ENCODE measurements around the gene RAE1.

RAE1 gene

DNA sequence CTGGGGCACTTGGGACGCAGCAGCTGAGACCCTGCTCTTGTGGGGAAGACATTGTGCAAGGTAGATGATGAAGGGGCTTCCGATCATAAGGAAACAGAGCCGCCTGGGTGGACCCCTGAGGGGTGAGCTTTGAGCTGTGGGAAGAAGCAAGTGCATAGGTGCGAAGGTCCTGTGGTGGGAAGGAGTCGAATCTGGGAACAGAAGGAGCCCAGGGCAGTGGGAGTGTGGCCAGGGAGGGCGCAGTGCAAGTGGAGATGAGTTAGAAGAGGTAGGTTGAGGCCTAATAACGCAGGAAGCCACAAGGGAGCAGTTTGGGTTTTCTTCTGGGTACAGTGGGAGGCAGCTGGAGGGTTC is 50.5 kb downstream of the RAE1 start:
- DNase-seq: no peak

DNA sequence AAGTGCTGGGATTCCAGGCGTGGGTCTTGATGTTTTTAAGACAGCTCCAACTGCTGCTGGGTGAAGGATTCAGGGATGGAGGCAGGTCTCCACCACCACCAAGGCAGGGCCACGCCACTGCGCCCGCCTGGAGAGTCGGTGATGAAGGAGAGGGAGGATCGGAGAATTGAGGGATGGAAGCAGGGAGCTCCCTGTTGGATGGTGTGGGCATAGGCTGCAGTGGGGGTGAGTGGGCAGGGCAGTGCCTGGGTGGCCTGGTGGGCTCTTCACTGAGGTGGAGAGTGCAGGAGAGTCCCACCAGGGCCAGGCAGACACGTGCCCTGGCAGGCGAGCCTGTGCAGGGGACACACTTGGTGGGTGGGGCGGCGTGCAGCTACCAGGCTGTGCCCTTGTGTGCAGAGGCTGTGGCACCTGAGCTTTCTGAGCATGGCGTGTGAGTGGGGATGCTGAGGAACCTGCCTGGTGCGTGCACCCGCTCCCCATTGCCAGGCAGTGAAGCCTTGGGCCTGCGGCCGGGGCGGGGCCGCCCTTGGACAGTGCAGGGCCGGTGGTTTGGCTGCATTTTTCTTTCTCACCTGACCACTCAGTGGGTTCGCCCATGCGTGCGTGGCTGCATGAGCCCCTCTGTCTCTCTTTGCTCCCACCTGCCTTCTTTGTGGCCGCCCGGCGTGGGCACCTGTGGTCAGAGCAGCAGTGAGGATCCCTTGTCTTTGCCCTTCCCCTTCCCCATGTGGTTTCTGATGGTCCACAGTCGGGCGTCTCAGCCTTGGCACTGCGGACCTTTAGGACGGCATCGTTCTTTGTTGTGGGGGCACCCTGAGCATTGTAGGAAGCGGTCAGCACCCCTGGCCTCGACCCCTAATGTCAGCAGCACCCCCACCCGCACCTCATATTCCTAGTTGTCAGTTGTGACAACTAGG is 51.4 kb downstream of the RAE1 start:
- no peak for DNase-seq

DNA sequence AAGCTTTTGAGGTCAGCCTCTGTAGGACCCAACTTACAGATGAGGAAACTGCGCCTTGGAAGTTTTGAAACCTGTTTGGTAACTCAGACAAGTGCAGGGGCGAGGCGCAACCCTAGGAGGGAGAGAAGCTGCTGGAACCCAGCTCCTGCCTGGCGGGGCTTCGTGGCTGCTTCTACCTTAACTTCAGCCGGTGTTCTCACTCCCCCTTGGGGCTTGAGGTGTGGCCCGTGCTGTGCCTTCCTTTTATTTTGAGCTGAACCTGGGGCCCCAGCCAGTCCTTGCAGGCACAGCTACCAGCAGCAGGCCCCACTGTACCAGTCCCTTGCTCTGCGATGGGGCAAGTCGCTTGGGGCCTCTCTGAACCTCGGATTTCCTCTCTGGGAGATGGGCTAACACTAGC is 52.2 kb downstream of the RAE1 start:
- DNase-seq: no peak

DNA sequence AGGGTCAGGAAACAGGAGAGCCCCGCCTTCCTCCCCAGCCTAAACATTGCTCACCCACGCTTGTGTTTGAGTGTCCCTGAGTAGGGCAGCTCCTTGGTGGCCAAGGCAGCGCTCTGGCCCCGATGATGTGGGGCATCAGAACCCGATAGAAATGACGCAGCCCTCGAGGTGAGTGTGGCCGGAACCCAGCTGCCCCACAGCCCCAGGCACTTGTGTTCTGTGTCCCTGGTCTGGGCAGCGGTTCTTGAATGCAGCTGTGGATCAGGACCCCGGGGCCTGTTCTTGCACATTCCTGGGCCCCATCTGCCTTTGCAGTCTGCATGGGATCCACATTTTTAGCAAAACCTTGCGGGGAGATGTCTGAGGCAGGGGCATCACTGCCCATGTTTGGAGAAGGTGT is 53.0 kb downstream of the RAE1 start:
- no peak for DNase-seq

DNA sequence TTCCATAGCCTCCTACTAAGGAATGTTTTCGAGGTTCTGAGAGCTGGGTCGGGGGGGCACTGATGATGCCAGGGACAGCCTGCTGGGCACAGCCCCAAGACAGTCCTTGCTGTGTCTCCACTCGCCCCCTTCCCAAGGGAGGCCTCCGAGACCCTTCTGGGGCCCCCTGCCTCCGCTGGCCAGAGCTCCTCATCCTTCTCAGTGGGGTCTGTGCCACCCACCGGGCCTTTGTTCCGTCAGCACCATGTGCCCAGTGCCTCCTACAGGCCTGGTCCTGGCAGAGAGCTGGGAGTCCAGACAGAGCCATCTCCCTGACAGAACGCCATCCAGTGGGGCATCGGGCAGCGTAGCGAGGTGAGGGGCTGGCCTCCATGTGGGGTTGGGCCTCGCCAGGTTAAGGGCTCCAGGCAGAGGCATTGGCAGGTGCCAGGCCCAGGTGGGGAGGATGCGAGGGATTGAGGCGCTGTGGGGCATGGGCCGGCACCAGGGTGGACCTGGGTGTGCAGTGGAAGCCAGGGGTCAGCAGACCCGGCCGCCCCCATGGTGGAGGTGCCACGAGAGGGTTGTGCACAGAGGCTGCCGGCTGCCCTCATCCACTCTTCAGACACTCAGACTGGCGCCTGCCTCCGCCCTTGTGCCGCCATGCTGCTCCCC is 53.5 kb downstream of the RAE1 start:
- DNase-seq: no peak

DNA sequence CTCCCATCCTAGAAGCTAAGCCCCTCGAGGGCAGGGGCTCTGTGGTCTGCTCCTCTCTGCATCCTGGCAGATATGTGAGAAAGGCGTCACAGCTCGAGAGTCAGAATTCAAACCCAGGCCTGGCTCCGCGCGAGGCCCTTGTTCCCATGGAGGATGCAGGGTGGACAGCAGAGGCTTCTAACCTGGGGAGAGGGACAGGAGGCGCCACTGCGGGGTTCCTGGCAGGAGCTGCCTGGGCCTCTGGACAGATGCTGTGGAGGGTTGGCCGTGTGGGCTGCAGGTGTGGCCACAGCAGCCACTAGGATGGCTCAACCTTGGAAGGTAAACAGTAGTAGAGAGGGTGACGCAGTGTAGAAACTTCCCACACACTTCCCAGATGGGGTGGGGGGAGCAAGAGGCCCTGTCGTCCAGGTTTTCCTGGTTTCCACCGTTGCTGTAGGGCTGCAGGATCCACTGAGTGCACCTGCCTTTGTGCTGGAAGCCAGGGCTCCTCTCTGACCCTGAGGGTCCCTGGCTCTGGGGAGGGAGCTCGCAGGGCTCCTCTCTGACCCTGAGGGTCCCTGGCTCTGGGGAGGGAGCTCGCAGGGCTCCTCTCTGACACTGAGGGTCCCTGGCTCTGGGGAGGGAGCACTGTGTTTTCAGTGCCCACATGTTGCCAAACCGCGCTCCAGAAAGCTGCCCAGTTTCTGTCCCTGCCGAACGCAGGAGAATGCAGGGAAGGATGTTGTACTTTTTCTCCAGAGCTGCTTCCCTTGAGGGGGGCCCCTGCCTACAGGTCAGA is 54.4 kb downstream of the RAE1 start:
- no peak for DNase-seq

DNA sequence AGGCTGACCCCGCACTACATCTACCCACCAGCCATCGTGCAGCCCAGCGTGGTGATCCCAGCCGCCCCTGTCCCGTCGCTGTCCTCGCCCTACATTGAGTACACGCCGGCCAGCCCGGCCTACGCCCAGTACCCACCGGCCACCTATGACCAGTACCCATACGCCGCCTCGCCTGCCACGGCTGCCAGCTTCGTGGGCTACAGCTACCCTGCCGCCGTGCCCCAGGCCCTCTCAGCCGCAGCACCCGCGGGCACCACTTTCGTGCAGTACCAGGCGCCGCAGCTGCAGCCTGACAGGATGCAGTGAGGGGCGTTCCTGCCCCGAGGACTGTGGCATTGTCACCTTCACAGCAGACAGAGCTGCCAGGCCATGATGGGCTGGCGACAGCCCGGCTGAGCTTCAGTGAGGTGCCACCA is 56.5 kb downstream of the RAE1 start:
- DNase-seq: no peak

DNA sequence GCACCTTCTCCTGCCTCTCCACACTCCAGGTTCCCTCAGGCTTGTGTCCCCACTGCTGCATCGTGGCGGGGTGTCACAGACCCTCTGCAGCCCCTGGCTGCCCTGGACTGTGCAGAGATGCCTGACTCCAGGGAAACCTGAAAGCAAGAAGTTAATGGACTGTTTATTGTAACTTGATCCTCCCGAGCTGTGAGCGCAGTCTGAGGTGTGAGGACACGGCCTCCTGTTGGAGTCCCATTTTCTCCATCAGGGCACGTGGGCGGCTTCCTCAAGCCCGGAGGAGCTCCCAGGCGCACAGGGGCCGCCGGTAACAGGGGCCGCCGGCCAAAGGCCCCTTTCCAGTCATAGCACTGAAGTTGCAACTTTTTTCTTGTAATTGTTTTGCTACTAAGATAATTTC is 57.1 kb downstream of the RAE1 start:
- no peak for DNase-seq

DNA sequence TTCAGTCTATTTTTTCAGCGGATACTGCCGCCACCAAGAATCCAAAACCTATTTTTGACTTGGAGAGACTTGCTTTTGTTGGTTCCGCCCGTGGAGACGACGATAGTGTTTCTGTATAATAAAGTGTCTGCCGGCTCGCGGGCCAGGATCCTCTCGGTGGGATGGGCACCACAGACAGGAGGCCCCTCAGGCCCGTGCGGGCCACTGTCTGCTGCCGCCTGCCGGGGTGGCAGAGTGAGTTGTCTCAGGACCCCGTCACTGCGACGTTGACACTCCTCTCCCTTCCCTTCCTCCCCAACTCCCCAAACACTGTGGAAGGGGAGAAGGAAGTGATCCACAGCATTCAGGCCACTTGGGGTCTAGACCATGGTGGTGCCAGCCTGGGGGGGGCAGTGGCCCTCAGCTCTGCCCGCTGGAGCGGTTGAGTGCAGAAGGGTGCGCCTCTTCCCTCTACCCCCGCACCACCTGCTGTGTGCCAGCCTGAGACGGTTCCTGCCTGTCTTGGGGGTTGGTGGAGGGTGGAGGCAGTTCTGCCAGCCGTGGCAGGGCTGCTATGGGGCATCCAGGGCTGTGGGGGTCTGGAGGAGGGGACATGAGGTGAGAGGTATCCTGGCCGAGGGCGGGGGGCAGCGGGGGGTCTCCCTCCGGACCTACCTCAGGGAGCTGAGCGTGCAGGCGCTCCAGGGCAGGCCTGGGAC is 57.6 kb downstream of the RAE1 start:
- no peak for DNase-seq

DNA sequence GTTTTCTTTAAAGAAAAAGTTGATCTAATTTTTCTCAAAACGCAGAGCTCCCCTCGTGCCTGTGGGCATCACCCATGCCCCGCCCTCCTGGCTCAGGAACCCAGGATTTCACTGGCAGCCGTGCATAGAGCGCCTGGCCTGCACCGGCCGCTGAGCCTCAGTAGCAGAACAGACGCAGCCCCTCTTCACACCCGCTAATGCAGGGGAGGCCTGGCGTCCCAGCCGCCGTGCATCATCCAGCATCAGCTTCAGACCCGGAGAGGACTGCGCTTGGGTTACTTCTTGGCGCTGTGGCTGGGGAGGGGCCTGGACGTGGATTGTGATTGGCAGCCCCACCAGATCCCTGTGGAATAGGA is 58.2 kb downstream of the RAE1 start:
- DNase-seq: no peak

DNA sequence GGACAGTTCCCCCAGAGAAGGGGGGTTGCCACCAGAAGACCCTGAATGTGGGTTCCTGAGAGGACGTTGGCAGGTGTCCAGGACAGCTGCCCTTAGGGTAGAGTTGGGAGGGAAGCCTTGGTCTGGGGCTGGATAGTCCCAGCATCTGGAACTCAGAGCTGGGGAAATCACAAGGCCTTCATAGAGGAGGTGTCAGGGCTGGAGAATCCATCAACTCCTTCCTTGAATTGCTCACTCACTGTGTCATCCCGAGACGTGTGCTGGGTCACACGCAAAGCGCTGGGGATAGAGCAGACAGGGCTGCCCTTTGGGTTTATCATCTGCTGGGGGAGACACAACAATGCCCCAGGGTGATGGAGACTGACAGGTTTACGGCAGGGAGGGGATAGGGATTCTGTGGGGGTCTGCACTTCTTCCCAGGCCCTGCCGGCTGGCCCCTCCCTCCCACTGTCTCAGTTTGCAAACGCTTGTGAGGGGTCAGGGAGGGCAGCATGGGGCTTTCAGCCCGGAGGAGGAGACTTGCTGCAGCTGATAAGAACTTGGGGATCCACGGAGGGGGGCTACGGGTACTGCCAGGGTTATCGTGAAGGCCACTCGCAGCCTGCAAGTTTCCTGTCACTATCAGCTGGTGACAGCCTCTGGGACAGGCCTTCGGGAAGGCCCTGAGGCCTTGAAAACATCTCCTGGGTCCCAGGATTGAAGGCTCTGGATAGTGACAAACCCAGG is 58.8 kb downstream of the RAE1 start:
- DNase-seq: no peak

DNA sequence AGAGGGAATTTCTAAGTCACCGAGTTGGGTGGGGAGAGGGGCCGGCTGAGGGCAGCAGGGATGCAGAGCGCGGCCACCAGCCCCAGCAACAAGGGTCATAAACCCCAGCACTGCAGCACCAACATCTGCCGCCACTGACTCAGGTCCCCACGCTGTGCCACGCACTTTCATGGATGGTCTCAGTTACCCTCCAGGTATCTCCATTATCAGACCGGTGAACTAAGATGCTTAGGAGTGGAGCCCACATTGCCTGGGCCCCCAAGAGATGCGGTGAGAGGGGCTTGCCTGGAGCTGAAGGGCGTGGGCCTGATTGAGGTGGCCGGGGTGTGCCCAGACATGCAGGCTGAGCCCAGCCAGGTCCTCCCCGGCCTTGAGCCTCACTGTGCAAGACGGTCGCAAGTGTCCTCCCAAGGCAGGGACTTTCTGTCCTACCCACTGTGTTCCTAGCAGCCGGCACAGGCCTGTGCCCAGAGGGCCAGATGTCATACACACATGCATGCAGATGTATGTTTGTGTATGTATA is 59.4 kb downstream of the RAE1 start:
- DNase-seq: no peak

DNA sequence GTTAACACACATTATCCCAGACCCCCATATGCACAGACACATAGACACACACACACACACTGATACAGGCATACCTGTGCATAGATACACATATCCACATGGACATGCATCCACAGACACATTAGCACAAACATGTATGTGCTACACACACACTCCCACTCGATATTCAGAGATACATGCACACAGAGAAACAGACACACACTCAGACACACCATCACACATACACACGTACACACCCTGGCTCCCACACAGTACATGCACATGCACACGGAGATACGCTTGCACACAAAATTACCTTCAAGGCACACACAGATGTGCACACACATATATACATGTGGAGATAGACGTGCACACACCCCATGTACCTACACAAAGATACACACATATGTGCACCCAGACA is 59.9 kb downstream of the RAE1 start:
- DNase-seq: no peak

DNA sequence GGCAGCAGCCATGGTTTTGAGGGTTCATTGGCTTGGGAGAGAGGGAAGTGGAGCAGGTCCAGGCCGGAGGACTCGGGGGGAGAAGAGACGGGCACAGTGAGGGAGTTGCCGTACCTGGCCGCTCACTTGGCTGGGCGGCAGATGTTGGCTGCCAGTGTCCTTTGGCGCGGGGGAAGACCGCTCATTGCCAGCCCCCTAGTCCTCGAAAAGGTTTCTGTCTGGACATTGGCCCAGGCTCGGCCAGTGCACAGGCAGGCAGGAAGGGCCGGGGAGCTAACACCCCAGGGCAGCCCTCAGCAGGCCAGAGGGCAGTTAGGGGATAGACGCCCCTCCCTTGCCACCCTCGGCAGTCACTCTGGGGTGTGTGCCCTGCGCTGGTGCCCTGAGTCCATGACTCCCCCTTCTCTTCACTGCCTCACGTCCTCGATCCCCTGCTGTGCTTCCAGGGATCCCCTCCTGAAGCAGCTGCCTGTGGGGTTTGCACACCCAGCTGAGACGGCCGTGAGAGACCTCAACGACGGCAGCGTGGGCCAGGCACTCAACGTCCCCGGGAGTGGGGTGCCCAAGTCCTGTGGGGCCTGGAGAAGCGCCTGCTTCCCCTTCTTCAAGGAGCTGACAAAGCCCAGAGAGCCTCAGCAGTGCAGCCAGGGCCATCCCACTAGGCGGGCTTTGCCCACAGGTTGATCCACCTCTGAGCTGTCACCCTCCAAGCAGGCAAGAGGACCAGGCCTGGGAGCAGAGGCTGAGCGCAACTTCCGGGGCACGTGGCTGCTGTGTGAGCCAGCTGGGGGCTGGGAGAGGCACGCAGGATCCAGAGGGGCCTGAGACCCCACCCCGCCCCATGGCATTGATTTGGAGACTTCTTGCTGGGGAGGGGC is 60.6 kb downstream of the RAE1 start:
- no peak for DNase-seq

DNA sequence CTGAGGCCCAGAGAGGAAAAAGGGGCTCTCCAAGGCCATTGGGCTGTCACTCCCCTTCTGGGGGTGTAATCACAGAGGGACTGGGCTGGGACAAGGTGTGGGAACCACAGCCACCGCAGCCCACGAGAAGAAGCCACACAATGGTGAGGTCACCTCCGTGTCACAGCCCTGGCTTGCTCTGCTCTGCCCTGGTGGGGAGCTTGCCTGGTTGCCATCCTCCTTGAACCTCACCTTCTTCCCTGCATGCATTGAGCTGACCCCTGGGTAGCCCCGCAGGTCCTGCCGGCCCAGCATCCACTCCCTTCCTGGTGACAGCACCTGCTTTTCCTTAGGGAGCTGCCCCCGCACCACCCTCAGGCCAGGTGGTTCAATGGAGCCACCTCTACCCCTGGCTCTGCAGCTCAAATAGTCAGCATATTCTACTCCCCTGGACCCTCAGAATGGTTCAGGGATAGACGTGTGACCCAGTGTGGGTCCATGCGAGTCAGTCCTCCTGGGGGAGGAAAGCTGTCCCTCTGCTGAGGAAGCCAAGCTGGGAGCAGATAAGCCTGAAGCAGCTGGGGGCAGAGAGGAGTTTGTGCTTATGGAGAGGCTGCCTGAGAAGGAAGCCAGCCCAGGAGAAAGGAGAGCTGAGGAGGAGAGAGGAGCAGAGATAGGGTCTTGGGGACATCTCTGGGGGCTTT is 61.4 kb downstream of the RAE1 start:
- no peak for DNase-seq

DNA sequence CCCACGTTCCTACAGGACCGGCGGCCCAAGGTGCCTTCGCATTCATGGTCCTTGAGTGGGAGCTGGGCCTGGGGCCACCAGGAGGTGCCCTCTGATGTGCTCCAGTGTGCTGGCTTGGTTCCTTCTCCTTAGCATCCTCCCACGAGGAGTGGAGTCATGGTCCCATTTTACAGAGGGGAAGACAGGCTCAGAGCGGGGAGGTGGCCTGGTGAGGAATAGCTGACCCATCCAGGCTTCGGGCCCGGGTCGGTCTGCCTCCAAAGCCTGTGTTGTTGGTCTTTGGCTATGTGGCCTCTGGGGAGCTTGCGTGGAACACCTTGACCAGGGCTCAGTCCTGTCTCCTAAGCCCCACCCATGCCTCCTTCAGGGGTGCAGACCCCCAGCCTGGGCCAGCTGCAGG is 62.9 kb downstream of the RAE1 start:
- DNase-seq: no peak

DNA sequence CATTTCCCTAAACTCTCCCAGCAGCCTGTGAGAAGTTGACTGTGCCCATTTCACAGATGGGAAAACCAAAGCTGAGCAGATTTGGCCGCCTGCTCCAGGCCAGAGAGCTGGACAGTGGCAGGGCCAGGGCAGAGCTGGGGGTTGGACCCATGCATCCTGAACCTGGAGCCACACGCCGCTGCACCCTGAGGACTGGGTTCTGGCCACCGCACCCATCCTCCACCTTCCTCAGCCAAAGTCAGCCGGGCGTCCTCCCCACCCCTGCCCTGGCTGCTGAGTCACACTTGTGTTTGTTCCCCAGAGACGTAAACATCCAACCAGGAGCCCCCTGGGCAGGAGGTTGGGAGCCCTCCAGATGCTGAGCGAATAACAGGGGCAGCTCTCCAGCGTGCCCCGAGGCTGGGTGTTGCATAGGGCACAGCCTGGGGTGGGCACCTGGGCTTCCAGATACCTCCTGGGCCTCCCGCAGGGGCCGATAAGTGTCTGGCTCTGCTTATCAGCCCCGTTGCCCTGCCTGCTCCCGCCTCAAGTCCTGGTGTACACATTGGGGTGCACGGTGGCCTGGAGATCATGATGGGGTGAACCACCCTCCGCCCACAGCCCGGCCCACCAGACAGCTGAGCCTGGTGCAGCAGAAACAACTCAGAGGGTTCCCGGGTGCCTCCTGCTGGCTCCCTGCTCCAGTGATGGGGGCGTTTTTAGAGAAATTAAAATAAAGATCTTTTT is 64.0 kb downstream of the RAE1 start:
- no peak for DNase-seq

DNA sequence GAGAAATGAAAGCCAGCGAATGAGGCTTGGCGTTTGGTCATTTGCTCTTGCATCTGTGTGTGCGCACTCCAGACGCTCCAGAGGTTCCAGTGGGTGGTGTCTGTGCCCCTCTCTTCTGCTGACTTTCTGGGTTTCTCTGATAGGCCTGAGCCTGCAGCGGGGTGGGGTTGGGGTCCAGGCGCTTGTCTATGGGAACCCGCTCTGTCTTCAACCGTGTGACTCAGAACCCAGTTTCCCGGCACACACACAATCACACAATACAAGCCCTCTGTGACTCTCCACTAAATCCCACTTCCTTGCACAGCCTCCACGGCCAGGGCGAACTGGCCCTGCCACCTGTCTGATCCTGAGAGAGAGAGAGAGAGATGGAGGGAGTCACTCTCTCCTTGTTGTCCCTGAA is 64.7 kb downstream of the RAE1 start:
- DNase-seq: no peak

DNA sequence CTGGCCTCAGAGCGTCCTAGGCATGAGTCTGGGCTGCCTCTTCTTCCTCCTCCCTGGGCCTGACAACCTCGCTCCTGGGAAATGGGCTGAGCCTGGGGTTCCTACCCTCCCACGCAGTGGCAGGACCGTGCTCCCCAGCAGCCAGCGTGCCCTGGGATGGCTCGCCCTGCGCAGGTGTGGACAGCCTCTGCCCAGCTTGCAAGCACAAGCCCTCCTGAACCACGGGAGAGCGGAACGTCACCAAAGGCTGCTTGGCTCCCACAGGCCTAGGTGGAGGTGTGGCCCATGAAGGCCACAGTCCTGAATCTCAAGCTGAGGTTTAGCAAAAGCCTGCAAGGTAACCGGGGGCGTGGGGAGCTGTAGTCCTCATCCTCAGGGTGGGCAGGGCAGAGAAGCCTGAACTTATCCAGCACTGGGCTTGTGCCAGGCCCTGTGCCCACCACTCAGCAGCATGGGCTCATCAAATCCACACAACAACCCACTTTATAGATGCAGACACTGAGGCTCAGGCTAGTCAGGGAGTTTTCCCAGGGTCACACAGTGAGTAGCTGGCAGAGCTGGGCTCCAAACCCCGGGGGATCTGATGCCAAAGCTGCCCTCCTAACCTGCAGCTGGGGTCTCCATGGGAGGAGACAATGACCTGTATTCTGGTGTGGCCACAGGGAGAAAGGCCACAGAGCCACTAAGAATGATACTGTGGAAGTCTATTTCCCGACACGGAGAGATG is 65.4 kb downstream of the RAE1 start:
- DNase-seq: no peak
